ENCODE results near the gene TMEM203.

TMEM203 gene

GRCh38 chr9:137221506-137222111, 16.2 kb upstream of the TMEM203 start:
- POLR2A ChIA-PET: no interaction called here
- TF ChIP-seq, protein P1, sequence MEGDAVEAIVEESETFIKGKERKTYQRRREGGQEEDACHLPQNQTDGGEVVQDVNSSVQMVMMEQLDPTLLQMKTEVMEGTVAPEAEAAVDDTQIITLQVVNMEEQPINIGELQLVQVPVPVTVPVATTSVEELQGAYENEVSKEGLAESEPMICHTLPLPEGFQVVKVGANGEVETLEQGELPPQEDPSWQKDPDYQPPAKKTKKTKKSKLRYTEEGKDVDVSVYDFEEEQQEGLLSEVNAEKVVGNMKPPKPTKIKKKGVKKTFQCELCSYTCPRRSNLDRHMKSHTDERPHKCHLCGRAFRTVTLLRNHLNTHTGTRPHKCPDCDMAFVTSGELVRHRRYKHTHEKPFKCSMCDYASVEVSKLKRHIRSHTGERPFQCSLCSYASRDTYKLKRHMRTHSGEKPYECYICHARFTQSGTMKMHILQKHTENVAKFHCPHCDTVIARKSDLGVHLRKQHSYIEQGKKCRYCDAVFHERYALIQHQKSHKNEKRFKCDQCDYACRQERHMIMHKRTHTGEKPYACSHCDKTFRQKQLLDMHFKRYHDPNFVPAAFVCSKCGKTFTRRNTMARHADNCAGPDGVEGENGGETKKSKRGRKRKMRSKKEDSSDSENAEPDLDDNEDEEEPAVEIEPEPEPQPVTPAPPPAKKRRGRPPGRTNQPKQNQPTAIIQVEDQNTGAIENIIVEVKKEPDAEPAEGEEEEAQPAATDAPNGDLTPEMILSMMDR (IDR thresholded peaks at IDR 0.05; ENCODE audit: control extremely low read depth, extremely low read depth, low read depth, missing control alignments): no peak
- CTCF ChIA-PET: interaction anchor here (1.2 to 6.9 kb wide), 3 partner anchors 16 to 155 kb away, joined by 4 to 92 read pairs (median 12); partner anchors contain the start of genes ANAPC2, SSNA1 and TUBB4B
- DNase-seq (ENCODE audit: extremely low spot score): no peak

DNA sequence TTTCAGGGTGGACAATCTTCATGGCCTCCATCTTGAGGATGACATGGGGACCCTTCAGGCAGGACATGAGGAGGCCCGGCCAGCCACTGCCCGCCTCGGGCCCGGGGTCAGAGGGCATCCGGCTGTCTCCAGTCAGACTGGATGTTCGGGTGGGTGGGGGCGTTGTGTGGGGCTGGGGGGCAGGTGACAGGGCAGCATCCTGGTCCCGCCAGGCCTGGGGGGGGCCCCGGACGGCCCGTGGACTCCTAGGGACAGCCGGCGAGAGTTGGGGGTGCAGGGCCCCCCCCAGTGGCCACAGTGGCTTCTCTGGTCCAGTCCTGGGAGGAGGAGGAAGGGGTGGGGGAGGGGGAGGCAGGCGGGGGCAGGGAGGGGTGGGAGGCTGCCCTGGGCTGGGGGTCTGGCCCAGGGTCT, 15.7 kb upstream of the TMEM203 start:
- POLR2A ChIA-PET: no interaction called here
- CTCF ChIA-PET: interaction anchor here (0.7 to 2.6 kb wide), 3 partner anchors 10 to 16 kb away, joined by 3 to 9 read pairs (median 3); no protein-coding TSS in a partner anchor
- no peak for DNase-seq (ENCODE audit: extremely low spot score)
- TF ChIP-seq, protein P1 (IDR thresholded peaks at IDR 0.05; ENCODE audit: control extremely low read depth, extremely low read depth, low read depth, missing control alignments): no peak

DNA sequence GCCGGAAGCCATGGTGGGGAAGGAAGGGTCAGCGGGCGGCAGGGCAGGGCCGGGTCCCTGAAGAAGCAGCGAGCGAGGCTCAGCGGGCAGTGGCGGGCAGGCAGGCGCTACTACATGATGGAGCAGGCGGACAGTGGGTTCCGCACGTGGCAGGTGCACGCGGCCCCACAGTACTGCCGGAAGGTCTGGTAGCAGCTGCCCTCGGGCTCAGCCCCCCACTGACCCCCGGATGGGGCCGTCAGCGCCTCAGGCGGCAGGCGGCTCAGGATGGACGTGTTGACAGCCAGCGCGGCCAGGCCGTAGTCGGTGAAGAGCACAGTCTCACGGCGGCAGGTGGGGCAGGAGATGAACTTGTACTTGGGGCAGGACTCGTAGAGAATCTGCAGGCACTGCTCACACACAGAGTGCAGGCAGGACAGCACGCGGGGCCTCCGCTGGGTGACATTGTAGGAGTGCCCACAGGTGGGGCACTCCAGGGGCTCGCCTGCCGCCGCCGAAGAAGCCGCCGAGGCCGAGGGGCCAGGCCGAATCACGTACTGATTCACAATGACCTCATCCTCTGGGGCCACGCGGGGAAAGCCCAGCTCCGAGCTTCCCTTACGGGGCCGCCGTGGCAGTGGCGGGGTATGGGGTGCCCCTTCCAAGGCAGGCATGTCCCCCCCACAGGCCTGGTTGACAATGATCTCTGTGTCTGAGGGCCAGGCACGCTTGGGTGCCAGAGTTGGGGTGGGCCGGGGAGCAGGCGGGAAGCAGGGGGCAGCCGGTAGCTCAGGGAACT, 15.1 kb upstream of the TMEM203 start:
- no peak for DNase-seq (ENCODE audit: extremely low spot score)
- ChIA-PET CTCF (interaction anchor here (0.7 to 2.6 kb wide), 3 partner anchors 9 to 16 kb away, joined by 3 to 9 read pairs (median 3); no protein-coding TSS in a partner anchor), POLR2A (no interaction called here)
- TF ChIP-seq, protein P1 (IDR thresholded peaks at IDR 0.05; ENCODE audit: control extremely low read depth, extremely low read depth, low read depth, missing control alignments): no peak

DNA sequence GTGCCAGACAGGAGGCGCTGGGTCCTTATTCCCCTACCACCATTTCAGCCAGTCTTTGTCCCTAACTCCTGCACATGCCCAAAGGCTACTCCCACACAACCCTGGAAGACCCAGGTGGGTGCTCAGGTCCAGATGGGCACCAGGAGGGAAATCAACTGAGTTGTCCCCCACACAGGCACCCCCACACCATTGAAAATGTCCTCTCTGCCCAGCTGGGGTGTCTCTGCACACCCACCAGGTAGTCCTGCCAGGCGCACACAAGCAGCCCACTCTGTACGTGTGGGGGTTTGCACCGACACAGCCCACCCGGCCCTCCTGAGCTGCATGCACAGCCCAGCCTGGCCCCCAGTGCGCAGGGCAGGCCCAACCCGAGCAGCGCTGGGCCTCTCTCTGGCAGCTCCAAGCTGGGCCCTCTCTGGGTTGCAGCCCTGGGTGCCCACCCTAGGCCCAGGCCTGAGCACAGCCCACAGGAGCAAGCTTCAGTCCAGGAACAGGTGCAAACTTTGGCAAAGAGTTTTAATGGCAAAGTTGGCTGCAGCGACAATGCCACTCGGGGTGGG, 14.4 kb upstream of the TMEM203 start:
- CTCF ChIA-PET: interaction anchor here (1.3 to 2.6 kb wide), 3 partner anchors 7 to 17 kb away, joined by 3 to 9 read pairs (median 8); partner anchors contain the start of gene RNF224
- TF ChIP-seq, protein P1 (IDR thresholded peaks at IDR 0.05; ENCODE audit: control extremely low read depth, extremely low read depth, low read depth, missing control alignments): no peak
- DNase-seq (ENCODE audit: extremely low spot score): no peak
- POLR2A ChIA-PET: no interaction called here

DNA sequence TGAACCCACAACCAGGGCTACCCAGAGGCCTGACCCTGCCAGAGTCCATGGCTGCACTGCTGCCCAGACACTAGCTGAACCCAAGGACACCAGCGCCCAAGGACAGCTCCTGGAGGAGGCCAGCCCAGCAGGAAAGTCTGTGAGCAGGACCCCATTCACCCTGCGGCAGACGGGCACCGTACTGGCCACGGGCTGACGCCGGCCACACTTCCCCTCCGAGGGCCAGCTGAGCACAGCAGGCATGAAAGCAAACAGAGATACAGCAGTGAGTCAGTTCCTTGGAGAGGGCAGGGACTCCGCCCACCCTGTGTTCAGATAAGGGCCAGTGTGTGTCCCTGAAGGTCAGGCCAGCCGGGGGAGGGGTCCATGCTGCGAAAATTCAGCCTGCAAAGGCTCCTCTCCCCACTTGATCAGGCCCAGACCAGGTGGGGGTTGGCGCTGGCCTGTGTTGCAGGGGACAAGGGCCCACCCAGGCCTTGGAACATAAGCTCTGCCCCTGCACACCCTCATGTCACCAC, 13.4 kb upstream of the TMEM203 start:
- TF ChIP-seq, protein P1 (IDR thresholded peaks at IDR 0.05; ENCODE audit: control extremely low read depth, extremely low read depth, low read depth, missing control alignments): no peak
- CTCF ChIA-PET: interaction anchor here (2.4 to 2.6 kb wide), 2 partner anchors 8 to 18 kb away, joined by 8 to 9 read pairs; partner anchors contain the start of gene RNF224
- DNase-seq (ENCODE audit: extremely low spot score): no peak
- POLR2A ChIA-PET: no interaction called here

DNA sequence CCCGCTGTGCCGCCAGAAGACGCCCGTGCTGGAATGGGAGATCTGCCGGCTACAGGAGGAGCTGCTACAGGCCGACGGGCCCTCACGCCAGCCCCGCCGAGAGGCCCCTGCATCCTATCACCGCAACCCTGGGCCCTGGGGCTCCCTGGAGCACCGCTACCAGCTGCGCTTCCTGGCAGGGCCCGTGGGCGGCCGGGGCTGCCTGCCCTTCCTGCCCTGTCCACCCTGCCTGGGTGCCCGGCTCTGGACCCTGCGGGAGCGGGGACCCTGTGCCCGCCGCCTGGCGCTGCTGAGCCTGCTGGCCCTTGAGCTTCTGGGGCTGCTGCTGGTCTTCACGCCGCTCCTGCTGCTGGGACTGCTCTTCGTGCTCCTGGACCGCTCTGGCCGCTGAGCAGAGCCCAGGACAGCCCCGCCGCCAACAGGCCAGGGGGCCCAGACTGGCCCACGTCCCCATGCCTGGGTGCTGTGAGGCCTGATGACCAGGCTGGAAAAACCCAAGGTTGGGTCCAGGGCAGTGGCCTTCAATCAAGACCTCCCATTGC, 12.8 kb upstream of the TMEM203 start:
- ChIA-PET POLR2A (no interaction called here), CTCF (interaction anchor here (2.4 kb wide), 1 partner anchor 9 kb away, joined by 8 read pairs; the partner anchor contains the start of gene RNF224)
- DNase-seq (ENCODE audit: extremely low spot score): no peak
- TF ChIP-seq, protein P1 (IDR thresholded peaks at IDR 0.05; ENCODE audit: control extremely low read depth, extremely low read depth, low read depth, missing control alignments): no peak
